Coronary artery (tissue), 2 donors: Measurements from ENCODE around the gene CNTROB.

Experiments
- DNase-seq: peaks from one replicate; pipeline ENCODE4 v3.0.0-alpha.2; 2017; ENCODE audit warnings: low spot score
- H3K27ac ChIP-seq, 2 donors: fragments of 200-600 bp; sonication (generic); one replicate each; pipeline ENCODE4 v1.5.1; 2016 to 2019
- H3K4me3 ChIP-seq: fragments of 200-600 bp; sonication (generic); 2 replicates; pipeline ENCODE4 v1.5.1; 2016; ENCODE audit warnings: mild to moderate bottlenecking, moderate library complexity
- TF ChIP-seq, protein P1 (sequence below): fragments of 200-600 bp; sonication (generic); IDR thresholded peaks from one replicate; pipeline ENCODE4 v1.5.1; 2019; ENCODE audit warnings: antibody characterized with exemption

The CNTROB gene

DNA sequence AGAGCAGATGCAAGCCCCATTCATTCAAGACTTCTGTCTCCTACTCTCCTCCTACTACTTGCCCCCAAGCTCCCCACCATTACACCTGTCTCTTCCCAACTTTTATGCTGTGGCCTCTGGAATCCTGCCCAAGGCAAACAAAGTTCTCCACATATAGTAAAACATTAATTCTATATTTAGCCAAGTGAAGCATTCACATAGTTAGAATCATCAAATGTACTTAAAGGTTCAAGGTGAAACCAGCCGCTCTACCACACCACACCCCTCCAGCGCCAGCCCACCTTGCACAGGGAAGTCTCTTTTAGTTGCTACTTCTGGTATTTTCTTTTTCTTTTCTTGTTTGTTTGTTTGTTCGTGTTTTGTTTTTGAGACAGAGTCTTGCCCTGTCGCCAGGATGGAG lies 45.0 kb downstream of the CNTROB start:
- no peak for DNase-seq
- Histone ChIP-seq H3K27ac (no peak overlapping the region), H3K4me3 (no peak overlapping the region)
- TF ChIP-seq, protein P1, sequence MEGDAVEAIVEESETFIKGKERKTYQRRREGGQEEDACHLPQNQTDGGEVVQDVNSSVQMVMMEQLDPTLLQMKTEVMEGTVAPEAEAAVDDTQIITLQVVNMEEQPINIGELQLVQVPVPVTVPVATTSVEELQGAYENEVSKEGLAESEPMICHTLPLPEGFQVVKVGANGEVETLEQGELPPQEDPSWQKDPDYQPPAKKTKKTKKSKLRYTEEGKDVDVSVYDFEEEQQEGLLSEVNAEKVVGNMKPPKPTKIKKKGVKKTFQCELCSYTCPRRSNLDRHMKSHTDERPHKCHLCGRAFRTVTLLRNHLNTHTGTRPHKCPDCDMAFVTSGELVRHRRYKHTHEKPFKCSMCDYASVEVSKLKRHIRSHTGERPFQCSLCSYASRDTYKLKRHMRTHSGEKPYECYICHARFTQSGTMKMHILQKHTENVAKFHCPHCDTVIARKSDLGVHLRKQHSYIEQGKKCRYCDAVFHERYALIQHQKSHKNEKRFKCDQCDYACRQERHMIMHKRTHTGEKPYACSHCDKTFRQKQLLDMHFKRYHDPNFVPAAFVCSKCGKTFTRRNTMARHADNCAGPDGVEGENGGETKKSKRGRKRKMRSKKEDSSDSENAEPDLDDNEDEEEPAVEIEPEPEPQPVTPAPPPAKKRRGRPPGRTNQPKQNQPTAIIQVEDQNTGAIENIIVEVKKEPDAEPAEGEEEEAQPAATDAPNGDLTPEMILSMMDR, result no peak

DNA sequence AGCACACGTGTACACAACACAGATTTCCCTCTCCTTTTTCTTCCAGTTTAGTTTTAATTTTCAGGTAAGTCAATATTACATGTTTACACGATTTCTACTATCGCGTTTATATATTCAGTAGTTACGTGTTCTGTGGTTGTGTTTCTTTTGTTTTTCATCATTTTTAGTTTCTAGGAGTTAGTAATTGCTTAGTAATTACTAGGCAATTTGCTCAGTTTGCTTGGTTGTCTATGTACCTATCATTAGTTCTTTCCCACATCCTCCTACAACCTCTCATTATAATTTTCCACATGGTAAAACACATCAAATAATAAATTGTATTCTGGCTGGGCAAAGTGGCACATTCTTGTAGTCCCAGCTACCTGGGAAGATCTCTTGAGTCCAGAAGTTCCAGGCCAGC lies 45.8 kb downstream of the CNTROB start:
- TF ChIP-seq, protein P1, result no peak
- Histone ChIP-seq H3K27ac (no peak overlapping the region), H3K4me3 (no peak overlapping the region)
- DNase-seq, result no peak

DNA sequence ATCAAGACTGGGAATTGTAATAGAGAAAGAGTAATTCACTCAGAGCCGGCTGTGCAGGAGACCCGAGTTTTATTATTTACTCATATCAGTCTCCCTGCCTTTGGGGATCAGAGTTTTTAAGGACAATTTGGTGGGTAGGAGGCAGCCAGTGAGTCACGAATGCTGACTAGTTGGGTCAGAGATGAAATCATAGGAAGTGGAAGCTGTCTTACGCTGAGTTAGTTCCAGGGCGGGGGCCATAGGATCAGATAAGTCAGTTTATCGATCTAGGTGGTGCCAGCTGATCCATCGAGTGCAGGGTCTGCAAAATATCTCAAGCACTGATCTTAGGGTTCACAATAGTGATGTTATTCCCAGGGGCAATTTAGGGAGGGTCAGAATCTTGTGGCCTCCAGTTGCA lies 50.2 kb downstream of the CNTROB start:
- H3K27ac ChIP-seq, result no peak overlapping the region
- DNase-seq, result no peak
- H3K4me3 ChIP-seq, result no peak overlapping the region
- TF ChIP-seq, protein P1, result no peak

DNA sequence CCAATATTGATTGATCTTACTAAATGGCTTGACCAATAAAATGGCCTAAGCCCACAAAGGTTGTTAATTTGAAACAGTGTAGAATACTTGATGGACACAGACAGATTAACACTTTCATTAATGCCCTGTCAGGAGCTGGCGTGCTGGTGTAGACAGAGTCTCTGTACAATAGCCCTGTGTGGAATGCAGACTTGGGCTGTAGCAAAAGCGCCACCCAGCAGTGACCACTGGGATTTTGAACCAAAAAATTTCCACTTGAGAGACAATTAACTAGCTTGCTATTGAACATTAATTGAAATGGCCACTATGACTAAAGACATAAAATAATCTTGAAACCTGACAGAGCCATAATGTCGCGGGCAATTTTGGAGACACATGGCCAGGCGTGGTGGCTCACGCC lies 50.7 kb downstream of the CNTROB start:
- DNase-seq, result no peak

DNA sequence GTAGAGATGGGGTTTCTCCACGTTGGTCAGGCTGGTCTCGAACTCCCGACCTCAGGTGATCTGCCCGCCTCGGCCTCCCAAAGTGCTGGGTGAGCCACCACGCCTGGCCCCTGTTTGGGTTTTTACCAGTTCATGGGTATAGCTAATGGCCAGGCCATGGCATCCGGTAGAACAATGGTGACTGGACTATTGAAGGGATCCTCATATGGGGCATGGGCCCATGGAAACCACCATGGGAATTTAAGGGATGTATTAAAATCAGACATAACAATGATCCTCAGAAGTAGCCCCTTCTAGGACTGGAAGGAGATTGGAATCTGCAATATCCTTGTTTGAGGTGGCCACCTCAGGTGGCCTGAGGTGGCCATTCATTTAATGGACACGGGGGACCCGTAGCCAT lies 52.9 kb downstream of the CNTROB start:
- DNase-seq, result no peak
- no peak overlapping the region for H3K4me3 ChIP-seq
- H3K27ac ChIP-seq, result no peak overlapping the region
- TF ChIP-seq, protein P1, result no peak

More for the DNA sequence above, 50.7 kb downstream of the CNTROB start:
- TF ChIP-seq, protein P1, result no peak
- Histone ChIP-seq H3K27ac (no peak overlapping the region), H3K4me3 (no peak overlapping the region)

DNA sequence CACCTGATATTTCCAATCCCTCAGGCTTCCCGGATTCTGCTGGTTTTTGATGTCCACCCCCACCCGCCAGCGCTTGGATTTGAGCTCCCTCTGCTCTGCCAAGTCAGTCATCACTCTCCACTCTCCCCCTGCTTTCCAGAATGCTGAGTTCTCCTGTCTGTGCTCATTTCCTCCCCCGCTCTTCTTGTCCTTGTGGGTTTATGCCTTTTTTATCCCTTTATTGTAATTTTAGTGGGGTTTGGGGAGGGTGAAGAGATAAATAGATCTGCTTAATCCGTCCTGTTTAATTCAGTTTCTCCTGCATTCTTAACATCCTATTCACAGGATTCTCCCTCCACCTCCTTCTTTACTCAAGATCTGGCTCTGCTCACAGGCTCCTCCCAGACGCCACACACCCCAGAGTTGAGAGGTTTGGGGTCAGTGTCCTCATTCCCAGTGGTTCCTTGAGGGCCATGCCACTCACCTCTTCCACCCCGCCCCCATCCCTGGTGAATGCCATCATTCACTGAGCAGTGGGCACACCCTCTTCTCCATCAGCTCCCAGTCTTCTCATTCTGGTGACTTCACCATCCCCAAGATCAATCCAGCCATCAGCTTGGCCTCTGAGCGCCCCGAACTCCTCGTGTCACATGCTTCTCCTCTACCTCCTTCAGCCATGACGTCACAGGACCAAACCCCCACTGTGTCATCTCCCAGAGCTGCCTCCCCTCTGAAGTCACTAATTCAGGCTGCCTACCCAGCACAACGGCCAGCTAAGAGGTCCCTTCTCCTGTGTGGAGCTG lies 55.3 kb downstream of the CNTROB start:
- TF ChIP-seq, protein P1, result no peak
- H3K4me3 ChIP-seq, result no peak overlapping the region
- H3K27ac ChIP-seq, result no peak overlapping the region
- DNase-seq, result no peak

DNA sequence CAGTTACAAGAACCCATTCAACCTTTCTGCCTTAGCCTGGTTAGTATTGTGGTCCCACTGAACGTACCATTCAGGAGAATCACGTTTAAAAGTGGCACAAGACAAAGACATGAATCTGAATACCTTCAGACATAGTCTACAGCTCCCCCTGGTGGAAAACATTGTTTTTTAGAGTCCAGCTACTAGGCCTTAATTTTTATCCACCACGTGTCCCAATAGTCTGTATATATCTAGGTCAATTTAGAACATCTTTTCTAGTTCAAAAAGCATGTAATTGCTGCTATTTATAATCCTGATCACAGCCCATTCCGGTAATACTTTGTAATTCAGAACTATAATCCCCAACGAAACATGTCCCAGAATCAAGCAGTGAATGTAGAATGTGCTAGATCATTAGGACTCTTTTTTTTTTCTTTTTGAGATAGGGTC lies 56.8 kb downstream of the CNTROB start:
- TF ChIP-seq, protein P1, result peak; percentile 45
- Histone ChIP-seq H3K4me3 (no peak overlapping the region), H3K27ac (no peak overlapping the region)
- no peak for DNase-seq
